Endodermal cell (in vitro differentiated cells): ENCODE measurements around the gene PRTG. TPM values are rescaled to one million over a fixed set of nuclear protein-coding genes. Genes with fewer than 3 reads are reported as not detected.
A peak's percentile ranks its signal among the peaks of the same experiment; 100 is the strongest.

Experiments used
- DNase-seq: peaks from one replicate; pipeline ENCODE4 v3.0.0-alpha.2; 2017
- H3K27ac ChIP-seq: 2 replicates; pipeline ENCODE4 v1.5.1; 2013; ENCODE audit warnings: mild to moderate bottlenecking, low read depth, low read length, moderate library complexity
- H3K27me3 ChIP-seq: 2 replicates; pipeline ENCODE4 v1.6.1; 2013; ENCODE audit warnings: mild to moderate bottlenecking, low read length, moderate library complexity; ENCODE audit not compliant: insufficient read depth, control insufficient read depth, poor library complexity, severe bottlenecking
- H3K36me3 ChIP-seq: 2 replicates; pipeline ENCODE4 v1.7.0; 2013; ENCODE audit warnings: mild to moderate bottlenecking, low read length, moderate library complexity; ENCODE audit not compliant: control insufficient read depth, insufficient read depth
- H3K4me1 ChIP-seq: one replicate; pipeline ENCODE4 v1.7.0; 2013; ENCODE audit warnings: low read length; ENCODE audit not compliant: control insufficient read depth, insufficient read depth
- H3K4me3 ChIP-seq: 2 replicates; pipeline ENCODE4 v1.5.1; 2013; ENCODE audit warnings: mild to moderate bottlenecking, low read length, moderate library complexity
- H3K9ac ChIP-seq: 2 replicates; pipeline ENCODE4 v1.6.1; 2013; ENCODE audit warnings: mild to moderate bottlenecking, low read length, moderate library complexity; ENCODE audit not compliant: poor library complexity, severe bottlenecking; ENCODE audit errors: extremely low read depth
- H3K9me3 ChIP-seq: 2 replicates; pipeline ENCODE4 v1.6.1; 2013; ENCODE audit warnings: mild to moderate bottlenecking, low read length, moderate library complexity; ENCODE audit not compliant: control insufficient read depth
- H3K27ac Mint-ChIP-seq: 2 replicates; pipeline ENCODE4 v1.8.0; 2020; ENCODE audit warnings: mixed read lengths
- H3K27me3 Mint-ChIP-seq: 2 replicates; pipeline ENCODE4 v1.8.0; 2021; ENCODE audit warnings: mild to moderate bottlenecking, mixed read lengths; ENCODE audit not compliant: insufficient read depth
- H3K36me3 Mint-ChIP-seq: 2 replicates; pipeline ENCODE4 v1.8.0; 2020; ENCODE audit warnings: low read depth, mixed read lengths
- H3K4me1 Mint-ChIP-seq: 2 replicates; pipeline ENCODE4 v1.8.0; 2020; ENCODE audit warnings: mixed read lengths
- H3K4me3 Mint-ChIP-seq: 2 replicates; pipeline ENCODE4 v1.8.0; 2020; ENCODE audit warnings: mild to moderate bottlenecking, moderate library complexity, mixed read lengths
- H3K9me3 Mint-ChIP-seq: 2 replicates; pipeline ENCODE4 v1.8.0; 2020; ENCODE audit warnings: mild to moderate bottlenecking, mixed read lengths
- CTCF ChIP-seq: fragments of 200-600 bp; sonication (generic); conservative IDR thresholded peaks from 2 replicates; pipeline ENCODE4 v1.5.0; 2021; ENCODE audit warnings: antibody characterized with exemption, mild to moderate bottlenecking
- whole genome bisulfite sequencing, 2 experiments: methylation state at CpG; one replicate each; pipeline versions ENCODE4 v1.1.5 to v1.1.7; 2013; ENCODE audit warnings: missing lambda C conversion rate in 2 of 2, mixed read lengths in 1 of 2; ENCODE audit not compliant: insufficient coverage in 1 of 2, insufficient read length in 1 of 2; 5-methylcytosine and 5-hydroxymethylcytosine counted together
- total RNA-seq, 2 donors: library from RNA; stranded (reverse); fragmentation: NEBNext Ultra II Directional in 1 of 2; extraction: Animal tissue kit (Norgen Biotek cat#: 25700) in 1 of 2; gene quantifications; 2 replicates in 1 of 2; 3 replicates in 1 of 2; pipeline ENCODE4 v1.2.1, GENCODE V29; 2021

Gene PRTG
- total RNA-seq, 2 donors from 2014 or later = 32.6 to 51.5 TPM

GRCh38 chr15:55743729-55744655 lies 1.0 kb upstream of the PRTG start:
- H3K36me3 ChIP-seq = no peaks in the 10 kb centered on the region
- peaks cover 72% of the 10 kb centered on the region for H3K27me3 ChIP-seq
- peak overlapping the region; percentile 50 for H3K9ac ChIP-seq
- H3K9me3 ChIP-seq = no peaks in the 10 kb centered on the region
- Mint-ChIP-seq H3K27ac (no peak overlapping the region), H3K27me3 (peaks cover 57% of the 10 kb centered on the region), H3K9me3 (no peaks in the 10 kb centered on the region), H3K4me3 (no peak overlapping the region), H3K4me1 (peaks cover 12% of the 10 kb centered on the region), H3K36me3 (no peaks in the 10 kb centered on the region)
- WGBS, 2 experiments = 58 to 80% methylated on average over 10 to 19 of the region's 21 CpGs
- TF ChIP-seq CTCF = no peak
- peak overlapping the region; percentile 88 for H3K27ac ChIP-seq
- peaks cover 12% of the 10 kb centered on the region for H3K4me1 ChIP-seq
- peak overlapping the region; percentile 87 for H3K4me3 ChIP-seq
- DNase-seq = no peak

- DNase-seq = no peak
- Mint-ChIP-seq H3K4me1 (peaks cover 21% of the 10 kb centered on the region), H3K36me3 (no peaks in the 10 kb centered on the region), H3K27me3 (peaks cover 45% of the 10 kb centered on the region), H3K27ac (no peak overlapping the region), H3K4me3 (no peak overlapping the region), H3K9me3 (no peaks in the 10 kb centered on the region)
- TF ChIP-seq CTCF = no peak
- Histone ChIP-seq H3K27ac (peak overlapping the region; percentile 88), H3K9me3 (no peaks in the 10 kb centered on the region), H3K9ac (peak overlapping the region; percentile 37), H3K36me3 (no peaks in the 10 kb centered on the region), H3K4me3 (peak overlapping the region; percentile 87), H3K27me3 (peaks cover 60% of the 10 kb centered on the region), H3K4me1 (peaks cover 20% of the 10 kb centered on the region)
- 0 to 1% methylated on average over 43 to 52 of the region's 52 CpGs for WGBS, 2 experiments
Measured at GRCh38 chr15:55742498-55742926, 440 bp downstream of the PRTG start.

GRCh38 chr15:55741833-55742497 lies 987 bp downstream of the PRTG start:
- peak overlapping the region; percentile 37 for H3K9ac ChIP-seq
- H3K4me3 ChIP-seq = peak overlapping the region; percentile 87
- peak; percentile 69 for DNase-seq
- Mint-ChIP-seq H3K9me3 (no peaks in the 10 kb centered on the region), H3K36me3 (no peaks in the 10 kb centered on the region), H3K4me3 (no peak overlapping the region), H3K27me3 (peaks cover 43% of the 10 kb centered on the region), H3K4me1 (peaks cover 24% of the 10 kb centered on the region), H3K27ac (no peak overlapping the region)
- peak overlapping the region; percentile 88 for H3K27ac ChIP-seq
- no peaks in the 10 kb centered on the region for H3K36me3 ChIP-seq
- H3K27me3 ChIP-seq = peaks cover 60% of the 10 kb centered on the region
- H3K9me3 ChIP-seq = no peaks in the 10 kb centered on the region
- no peak for TF ChIP-seq CTCF
- H3K4me1 ChIP-seq = peaks cover 25% of the 10 kb centered on the region
- WGBS, 2 experiments = 0 to 1% methylated on average over 15 to 34 of the region's 34 CpGs
